ENCODE data around the gene CXCL17. TPM values are rescaled to one million over a fixed set of nuclear protein-coding genes. Genes with fewer than 3 reads are reported as not detected.

Gene CXCL17
- total RNA-seq, 1 donor from 2014 or later, result not detected

DNA sequence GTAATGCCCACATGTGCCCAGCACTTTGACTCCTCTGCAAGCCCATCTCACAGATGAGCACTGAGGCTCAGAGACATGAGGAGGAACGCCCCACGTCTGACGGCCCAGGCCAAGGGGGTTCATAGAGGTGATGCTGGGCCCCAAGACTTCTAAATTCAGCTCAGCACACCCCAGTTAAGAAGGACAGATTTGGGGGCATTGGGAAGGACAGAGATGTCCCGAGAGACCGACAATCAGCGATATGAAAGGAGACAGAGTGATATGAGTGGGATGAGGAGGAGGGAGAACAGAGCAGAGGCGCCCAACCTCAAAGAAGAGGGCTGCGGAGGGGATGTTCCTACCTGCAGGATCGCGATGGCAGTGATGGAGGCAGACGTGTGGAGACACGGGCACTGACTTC lies 52.8 kb downstream of the CXCL17 start, which contains the start of gene CNFN:
Gene CNFN, minus strand, starts transcription at position 399 of the 400 bp plus-strand sequence. CDS start 1,260 bp downstream, outside the sequence.
- Mint-ChIP-seq H3K36me3 (ENCODE audit: low read depth) (no peaks in the 10 kb centered on the region), H3K4me3 (no peak within 1 kb of the TSS), H3K27ac (no peak within 1 kb of the TSS), H3K9me3 (no peaks in the 10 kb centered on the region), H3K27me3 (peaks cover 30% of the 10 kb centered on the region), H3K4me1 (peaks cover 6% of the 10 kb centered on the region)
- intact Hi-C loops (cut with micrococcal nuclease), result no loop called here
- no peak for DNase-seq

- DNase-seq, result no peak
- peaks cover 30% of the 10 kb centered on the region for H3K27me3 Mint-ChIP-seq
- peaks cover 6% of the 10 kb centered on the region for H3K4me1 Mint-ChIP-seq
- H3K27ac Mint-ChIP-seq, result no peak overlapping the region
- intact Hi-C loops (cut with micrococcal nuclease), result no loop called here
- H3K9me3 Mint-ChIP-seq, result no peaks in the 10 kb centered on the region
- no peak overlapping the region for H3K4me3 Mint-ChIP-seq
- no peaks in the 10 kb centered on the region for H3K36me3 Mint-ChIP-seq (ENCODE audit: low read depth)
Measured at GRCh38 chr19:42388851-42389489, 53.8 kb downstream of the CXCL17 start.

DNA sequence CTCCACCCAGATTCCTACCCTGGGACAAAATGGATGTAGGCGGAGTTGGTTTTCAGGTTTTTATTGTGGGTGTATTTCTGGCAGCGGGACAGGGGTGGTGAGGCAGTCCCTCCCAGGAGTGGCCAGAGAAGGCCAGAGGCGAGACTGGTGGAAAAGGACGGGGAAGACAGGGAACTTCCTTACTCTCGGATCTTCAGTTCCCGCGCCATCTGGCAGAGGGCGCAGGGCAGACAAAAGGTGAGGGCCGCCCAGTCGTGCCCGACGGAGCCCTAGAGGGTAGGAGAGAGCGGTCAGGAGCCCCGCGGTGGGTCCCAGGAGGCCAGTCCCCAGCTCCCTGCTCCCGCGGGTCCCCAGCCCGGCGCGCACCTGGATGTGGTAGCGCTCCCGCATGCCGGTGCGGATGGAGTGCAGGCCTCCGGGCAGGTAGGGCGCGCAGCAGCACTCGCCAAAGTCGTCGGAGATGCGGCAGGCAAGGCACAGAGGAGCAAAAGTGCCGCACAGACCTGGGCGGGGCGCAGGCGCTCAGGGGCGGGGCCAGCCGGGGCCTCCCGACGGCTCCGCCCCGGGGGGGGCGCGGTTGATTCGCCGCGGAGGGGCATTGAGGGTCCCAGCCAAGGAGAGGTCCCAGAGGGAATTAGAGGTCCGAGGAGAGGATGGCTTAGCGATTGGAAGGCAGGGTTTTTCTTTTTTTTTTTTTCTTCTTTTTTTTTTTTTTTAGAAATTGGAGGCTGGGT lies 55.6 kb downstream of the CXCL17 start:
- peak overlapping the region; percentile 70 for H3K4me3 Mint-ChIP-seq
- no peaks in the 10 kb centered on the region for H3K36me3 Mint-ChIP-seq (ENCODE audit: low read depth)
- no peak overlapping the region for H3K27ac Mint-ChIP-seq
- H3K27me3 Mint-ChIP-seq, result peaks cover 33% of the 10 kb centered on the region
- peaks cover 6% of the 10 kb centered on the region for H3K4me1 Mint-ChIP-seq
- intact Hi-C loops (cut with micrococcal nuclease), result no loop called here
- peak; percentile 92 for DNase-seq
- H3K9me3 Mint-ChIP-seq, result no peaks in the 10 kb centered on the region

DNA sequence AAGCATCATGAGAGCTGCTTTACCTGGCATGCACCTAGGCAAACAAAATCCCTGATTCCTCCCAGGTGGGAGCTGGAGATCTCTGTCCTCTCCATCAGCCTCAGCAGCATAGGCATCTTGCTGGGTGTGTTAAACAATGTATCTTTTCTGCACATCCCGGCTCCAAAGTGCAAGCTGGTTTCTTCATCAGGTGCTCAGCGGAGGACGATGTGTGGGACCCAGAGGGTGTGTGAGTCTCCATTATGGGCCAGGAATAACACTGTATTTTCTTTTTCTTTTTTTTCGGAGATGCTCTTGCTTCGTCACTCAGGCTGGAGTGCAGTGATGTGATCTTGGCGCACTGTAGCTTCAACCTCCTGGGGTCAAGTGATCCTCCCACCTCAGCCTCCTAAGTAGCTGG lies 62.6 kb downstream of the CXCL17 start:
- Mint-ChIP-seq H3K4me3 (no peak overlapping the region), H3K27me3 (peaks cover 7% of the 10 kb centered on the region), H3K4me1 (peaks cover 4% of the 10 kb centered on the region), H3K27ac (no peak overlapping the region), H3K9me3 (no peaks in the 10 kb centered on the region), H3K36me3 (ENCODE audit: low read depth) (no peaks in the 10 kb centered on the region)
- no peak for DNase-seq
- intact Hi-C loops (cut with micrococcal nuclease), result no loop called here

Other genes with a start within 250 kb of the CXCL17 start
- gene DEDD2, start 225.3 kb downstream of the CXCL17 start, total RNA-seq, result 28.7 and 34.8 TPM in 2 replicates
- 19.0 and 20.1 TPM in 2 replicates for gene ZNF526, start 222.6 kb downstream of the CXCL17 start, total RNA-seq
- 50.7 and 52.6 TPM in 2 replicates for gene GSK3A, start 200.3 kb downstream of the CXCL17 start, total RNA-seq
- 71.6 and 82.3 TPM in 2 replicates for gene ERF, start 187.8 kb downstream of the CXCL17 start, total RNA-seq
- 61.2 and 65.6 TPM in 2 replicates for gene CIC, start 173.7 kb downstream of the CXCL17 start, total RNA-seq
- gene PRR19, start 140.8 kb downstream of the CXCL17 start, total RNA-seq, result 1.3 and 1.6 TPM in 2 replicates
- gene PAFAH1B3, start 140.3 kb downstream of the CXCL17 start, total RNA-seq, result 49.1 and 50.4 TPM in 2 replicates
- gene TMEM145, start 129.6 kb downstream of the CXCL17 start, total RNA-seq, result 0.78 and 0.82 TPM in 2 replicates
- gene MEGF8, start 117.3 kb downstream of the CXCL17 start, total RNA-seq, result 8.4 and 9.1 TPM in 2 replicates
- not detected in 2 replicates for gene CNFN, start 52.6 kb downstream of the CXCL17 start, total RNA-seq
- 35.0 and 39.1 TPM in 2 replicates for gene LIPE, start 15.6 kb downstream of the CXCL17 start, total RNA-seq
- 8.6 and 9.0 TPM in 2 replicates for gene CEACAM1, start 85.5 kb upstream of the CXCL17 start, total RNA-seq
- not detected in 2 replicates for gene CEACAM8, start 152.0 kb upstream of the CXCL17 start, total RNA-seq